ENCODE results near the gene SCN4B. TPM values are rescaled to one million over a fixed set of nuclear protein-coding genes. Genes with fewer than 3 reads are reported as not detected.

The SCN4B gene
- total RNA-seq, 4 donors from 2014 or later = 3.7 to 8.4 (median 4.4) TPM

GRCh38 chr11:118092907-118093571 is 59.6 kb downstream of the SCN4B start:
- Histone ChIP-seq H3K27ac (replicated peaks in 1 of 4) (no peak overlapping the region), H3K36me3 (no peaks in the 10 kb centered on the region), H3K4me3 (no peak overlapping the region), H3K9me3 (no peaks in the 10 kb centered on the region), H3K4me1 (no peaks in the 10 kb centered on the region), H3K27me3 (peaks cover 0 to 18% (median 0%) of the 10 kb centered on the region in 4 donors)
- no peak for DNase-seq (ENCODE audit: extremely low spot score)
- intact Hi-C loops (cut with DNase I) = no loop called here
- 74% methylated on average over 6 of the region's 8 CpGs for WGBS
- no peak for TF ChIP-seq POLR2AphosphoS5 (IDR thresholded peaks at IDR 0.05)

GRCh38 chr11:118091690-118092089 is 60.9 kb downstream of the SCN4B start:
- Histone ChIP-seq H3K4me1 (no peaks in the 10 kb centered on the region), H3K9me3 (peaks cover 0 to 10% (median 3%) of the 10 kb centered on the region in 4 donors), H3K27ac (replicated peaks in 1 of 4) (no peak overlapping the region), H3K27me3 (peaks cover 0 to 13% (median 0%) of the 10 kb centered on the region in 4 donors), H3K4me3 (no peak overlapping the region), H3K36me3 (no peaks in the 10 kb centered on the region)
- TF ChIP-seq CTCF (IDR thresholded peaks at IDR 0.05) (no peak), EP300 (IDR thresholded peaks at IDR 0.05) (no peak), POLR2A (IDR thresholded peaks at IDR 0.05; ENCODE audit: low read depth) (no peak), POLR2AphosphoS5 (IDR thresholded peaks at IDR 0.05) (no peak)
- DNase-seq (ENCODE audit: extremely low spot score) = no peak
- 64% methylated on average over 6 of the region's 6 CpGs for WGBS
- intact Hi-C loops (cut with DNase I) = no loop called here

GRCh38 chr11:118090545-118091162 is 62.0 kb downstream of the SCN4B start:
- Histone ChIP-seq H3K4me3 (no peak overlapping the region), H3K36me3 (no peaks in the 10 kb centered on the region), H3K9me3 (peaks cover 0 to 10% (median 3%) of the 10 kb centered on the region in 4 donors), H3K27ac (replicated peaks in 1 of 4) (no peak overlapping the region), H3K4me1 (no peaks in the 10 kb centered on the region), H3K27me3 (peaks cover 0 to 13% (median 0%) of the 10 kb centered on the region in 4 donors)
- intact Hi-C loops (cut with DNase I) = no loop called here
- DNase-seq (ENCODE audit: extremely low spot score) = no peak
- 79% methylated on average over 7 of the region's 7 CpGs for WGBS
- TF ChIP-seq EP300 (IDR thresholded peaks at IDR 0.05) = no peak
- TF ChIP-seq CTCF (IDR thresholded peaks at IDR 0.05) = no peak
- TF ChIP-seq POLR2A (IDR thresholded peaks at IDR 0.05; ENCODE audit: low read depth) = no peak
- TF ChIP-seq POLR2AphosphoS5 (IDR thresholded peaks at IDR 0.05) = no peak

GRCh38 chr11:118088531-118088930 is 64.1 kb downstream of the SCN4B start:
- no peak for DNase-seq (ENCODE audit: extremely low spot score)
- WGBS = 58% methylated on average over 4 of the region's 4 CpGs

GRCh38 chr11:118087931-118088330 is 64.7 kb downstream of the SCN4B start:
- Histone ChIP-seq H3K27me3 (peaks cover 0 to 12% (median 0%) of the 10 kb centered on the region in 4 donors), H3K4me1 (peaks cover 6 to 15% (median 15%) of the 10 kb centered on the region in 4 donors), H3K4me3 (no peak overlapping the region), H3K27ac (replicated peaks in 1 of 4) (no peak overlapping the region), H3K36me3 (no peaks in the 10 kb centered on the region), H3K9me3 (peaks cover 0 to 10% (median 3%) of the 10 kb centered on the region in 4 donors)
- intact Hi-C loops (cut with DNase I) = no loop called here
- TF ChIP-seq POLR2A (IDR thresholded peaks at IDR 0.05; ENCODE audit: low read depth) = no peak
- no peak for TF ChIP-seq CTCF (IDR thresholded peaks at IDR 0.05)
- no peak for TF ChIP-seq POLR2AphosphoS5 (IDR thresholded peaks at IDR 0.05)
- no peak for TF ChIP-seq EP300 (IDR thresholded peaks at IDR 0.05)
- 85% methylated on average over 6 of the region's 6 CpGs for WGBS
- DNase-seq (ENCODE audit: extremely low spot score) = no peak

More at GRCh38 chr11:118088531-118088930, 64.1 kb downstream of the SCN4B start:
- H3K27ac ChIP-seq (replicated peaks in 1 of 4) = no peak overlapping the region
- no peaks in the 10 kb centered on the region for H3K36me3 ChIP-seq
- H3K4me3 ChIP-seq = no peak overlapping the region
- H3K9me3 ChIP-seq = peaks cover 0 to 10% (median 3%) of the 10 kb centered on the region in 4 donors
- no peak for TF ChIP-seq POLR2AphosphoS5 (IDR thresholded peaks at IDR 0.05)
- peaks cover 0 to 13% (median 0%) of the 10 kb centered on the region in 4 donors for H3K27me3 ChIP-seq
- intact Hi-C loops (cut with DNase I) = no loop called here
- peaks cover 6 to 10% (median 10%) of the 10 kb centered on the region in 4 donors for H3K4me1 ChIP-seq

All from esophagus muscularis mucosa (tissue), 4 donors.